GM21447 (cell line): Measurements from ENCODE around the gene FCGBP.
"Not testable (repeated sequence)": the region's sequence is repeated elsewhere in the genome, so short reads cannot be mapped to it uniquely, and the experiment has no call there.

ENCODE experiments used
- ATAC-seq: cut with Tn5 transposase; IDR thresholded peaks from one replicate; pipeline ENCODE4 v1.9.1; 2021; ENCODE audit not compliant: unreplicated experiment

The FCGBP gene

DNA sequence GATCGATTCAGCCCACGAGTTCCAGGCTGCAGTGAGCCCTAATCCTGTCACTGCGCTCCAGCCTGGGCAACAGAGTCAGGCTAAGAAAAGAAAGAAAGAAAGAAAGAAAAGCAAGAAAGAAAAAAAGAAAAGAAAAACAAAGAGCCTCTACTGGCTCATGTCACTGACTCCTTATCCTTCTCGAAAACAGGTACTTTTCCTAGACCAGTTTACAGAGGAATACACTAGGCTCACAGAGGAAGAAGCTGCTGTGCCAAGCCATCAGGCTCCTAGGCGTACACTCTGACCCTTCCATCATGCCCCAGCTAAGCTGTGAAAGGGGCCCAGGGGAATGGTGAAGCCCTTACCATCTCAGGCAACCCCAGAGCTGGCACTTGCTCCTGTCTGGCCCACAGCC is 41.9 kb downstream of the FCGBP start:
- not testable (repeated sequence) for ATAC-seq

DNA sequence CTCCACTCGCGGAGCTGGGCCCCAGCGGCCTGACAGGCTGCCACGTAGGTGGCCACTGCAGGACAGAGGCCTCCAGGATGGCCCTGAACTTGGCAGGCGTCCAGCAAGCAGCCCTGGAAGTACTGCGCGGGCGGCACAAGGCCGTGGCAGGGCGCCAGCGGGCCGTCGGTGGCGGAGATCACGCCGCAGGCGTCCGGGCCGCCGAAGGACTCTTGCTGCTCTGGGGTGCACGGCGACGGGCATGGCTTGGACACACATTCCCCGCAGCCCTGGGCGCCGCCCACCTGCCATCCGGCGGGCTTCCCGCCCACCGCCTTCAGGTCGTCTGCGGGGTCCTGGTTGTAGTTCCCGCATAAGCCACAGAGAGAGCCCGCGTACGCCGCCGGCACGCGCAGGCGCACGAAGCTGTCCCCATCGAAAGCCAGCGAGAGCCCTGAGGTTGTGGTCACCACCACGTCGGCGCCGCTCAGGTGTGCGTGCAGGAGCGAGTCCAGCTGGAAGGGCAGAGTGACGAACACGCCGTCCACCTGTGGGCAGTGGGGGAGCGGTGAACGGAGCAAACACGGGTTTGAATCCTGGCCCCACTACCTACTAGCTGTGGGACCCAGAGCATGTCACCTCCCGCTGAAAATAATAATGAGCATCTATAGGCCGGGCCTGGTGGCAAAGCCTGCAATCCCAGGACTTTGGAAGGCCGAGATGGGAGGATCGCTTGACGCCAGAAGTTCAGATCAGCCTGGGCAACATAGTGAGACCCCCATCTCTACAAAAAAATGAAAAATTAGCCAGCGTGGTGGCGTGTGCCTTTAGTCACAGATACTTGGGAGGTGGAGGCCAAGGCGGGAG is 42.6 kb downstream of the FCGBP start:
- not testable (repeated sequence) for ATAC-seq

DNA sequence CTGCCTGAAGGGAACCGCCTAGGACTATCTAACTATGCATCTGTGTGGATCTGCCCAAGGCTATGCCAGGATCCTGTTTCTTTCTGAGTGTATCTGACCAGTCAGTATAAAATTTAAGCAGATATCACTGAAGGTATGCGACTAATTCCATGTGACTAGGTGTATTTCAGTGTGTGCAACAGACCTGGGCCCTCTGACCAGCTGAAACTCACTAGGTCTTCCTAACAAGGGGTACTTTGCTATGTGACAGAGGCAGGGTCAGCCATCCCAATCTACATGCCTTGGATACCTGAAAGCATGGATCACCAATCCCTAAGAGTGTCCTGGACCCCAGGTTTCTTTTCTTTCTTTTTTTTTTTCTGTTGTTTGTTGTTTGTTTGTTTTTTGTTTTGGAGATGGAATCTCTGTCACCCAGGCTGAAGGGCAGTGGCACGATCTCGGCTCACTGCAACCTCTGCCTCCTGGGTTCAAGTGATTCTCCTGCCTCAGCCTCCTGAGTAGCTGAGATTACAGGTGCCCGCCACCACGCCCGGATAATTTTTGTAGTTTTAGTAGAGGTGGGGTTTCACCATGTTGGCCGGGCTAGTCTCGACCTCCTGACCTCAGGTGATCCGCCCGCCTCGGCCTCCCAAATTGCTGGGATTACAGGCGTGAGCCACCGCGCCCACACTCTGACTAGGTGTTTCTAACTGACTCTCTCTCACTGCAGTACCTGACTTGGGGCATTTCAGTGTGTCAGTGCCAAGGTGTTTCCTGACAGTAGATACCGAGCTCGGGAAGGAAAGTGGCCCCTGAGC is 43.5 kb downstream of the FCGBP start:
- no peak for ATAC-seq

DNA sequence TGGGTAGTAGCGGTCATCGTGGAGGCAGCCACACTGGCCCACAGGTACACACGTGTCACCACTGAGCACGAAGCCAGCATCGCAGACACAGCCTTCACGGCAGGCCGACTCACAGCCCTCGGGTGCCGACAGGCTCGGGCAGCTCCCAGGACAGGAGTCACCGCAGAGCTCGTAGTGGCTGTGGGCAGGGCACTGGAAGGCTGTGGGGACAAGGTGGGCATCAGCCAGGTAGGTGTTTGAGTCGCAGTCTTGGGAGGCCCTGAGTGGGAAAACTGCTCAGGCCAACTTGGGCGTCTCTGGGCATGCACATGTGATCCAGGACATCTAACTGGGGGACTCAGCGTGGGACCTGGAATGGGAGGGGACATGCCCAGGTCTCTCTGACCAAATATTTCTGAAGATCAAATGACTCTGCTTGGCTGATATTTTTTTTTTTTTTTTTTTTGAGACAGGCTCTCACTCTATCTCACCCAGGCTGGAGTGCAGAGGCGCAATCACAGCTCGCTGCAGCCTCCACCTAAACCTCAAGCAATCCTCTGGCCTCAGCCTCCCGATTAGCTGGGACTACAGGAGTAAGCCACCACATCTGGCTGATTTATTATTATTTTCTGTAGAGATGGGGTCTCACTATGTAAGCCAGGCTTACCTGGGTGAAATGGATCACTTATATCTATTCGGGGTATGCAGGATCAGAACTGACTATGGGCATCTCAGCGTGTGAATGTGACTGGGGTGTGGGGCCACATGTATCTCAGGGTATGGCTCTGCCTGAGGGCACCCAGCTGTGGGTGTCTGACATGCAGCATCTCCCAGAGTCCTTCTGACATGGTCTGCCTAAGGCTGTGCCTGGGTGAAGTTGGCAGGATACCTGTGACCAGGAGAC is 44.3 kb downstream of the FCGBP start:
- not testable (repeated sequence) for ATAC-seq

DNA sequence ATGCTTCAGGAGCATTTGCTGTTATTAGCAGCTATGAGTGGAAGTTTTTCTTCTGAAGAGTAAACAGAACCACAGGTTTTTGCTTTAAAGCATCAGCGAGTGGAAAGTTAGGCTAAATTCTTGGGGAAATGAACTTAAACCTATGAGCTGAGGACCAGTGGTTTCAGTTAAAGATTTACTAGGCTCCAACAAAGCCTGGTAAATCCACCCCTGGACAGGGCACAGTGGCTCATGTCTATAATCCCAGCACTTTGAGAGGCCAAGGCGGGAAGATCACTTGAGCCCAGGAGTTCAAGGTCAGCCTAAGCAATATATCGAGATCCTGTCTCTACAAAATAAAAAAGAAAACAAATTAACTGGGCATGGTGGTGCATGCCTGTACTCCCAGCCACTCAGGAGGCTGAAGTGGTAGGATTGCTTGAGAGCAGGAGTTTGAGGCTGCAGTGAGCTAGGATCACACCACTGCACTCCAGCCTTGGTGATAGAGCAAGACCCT is 46.9 kb downstream of the FCGBP start:
- not testable (repeated sequence) for ATAC-seq

GRCh38 chr19:39885821-39886554 is 48.4 kb downstream of the FCGBP start:
- not testable (repeated sequence) for ATAC-seq

DNA sequence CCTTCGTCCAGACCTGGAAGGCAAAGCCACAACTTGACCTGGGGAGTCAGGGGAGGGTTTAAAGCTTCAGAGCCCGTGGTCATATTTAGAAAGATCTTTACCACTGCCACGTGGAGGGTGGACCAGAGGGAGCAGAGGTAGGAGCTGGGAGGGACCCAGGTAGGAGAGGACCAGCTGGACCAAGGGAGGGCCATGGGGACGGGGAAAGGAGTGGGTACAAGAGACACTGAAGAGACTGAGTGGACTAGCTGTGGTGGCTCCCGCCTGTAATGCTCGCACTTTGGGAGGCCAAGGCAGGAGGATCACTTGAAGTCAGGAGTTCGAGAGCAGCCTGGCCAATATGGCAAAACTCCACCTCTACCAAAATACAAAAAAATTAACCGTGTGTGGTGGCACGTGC is 49.7 kb downstream of the FCGBP start:
- not testable (repeated sequence) for ATAC-seq
